Effector memory CD4-positive, alpha-beta T cell (primary cell): ENCODE results near the gene DNM1.
"Not testable (repeated sequence)": the region's sequence is repeated elsewhere in the genome, so short reads cannot be mapped to it uniquely, and the experiment has no call there.

Source experiments
- DNase-seq, 3 donors: peaks; one replicate each; pipeline ENCODE4 v3.0.0-alpha.2; 2020
- H3K27ac ChIP-seq: 2 replicates; pipeline ENCODE4 v1.7.0; 2013; ENCODE audit warnings: mild to moderate bottlenecking, low read length, moderate library complexity; ENCODE audit not compliant: insufficient read depth, poor library complexity, severe bottlenecking
- H3K27me3 ChIP-seq: replicated peaks from 2 replicates; pipeline ENCODE4 v1.7.0; 2013; ENCODE audit warnings: mild to moderate bottlenecking, low read length; ENCODE audit not compliant: insufficient read depth, control insufficient read depth, poor library complexity, severe bottlenecking
- H3K36me3 ChIP-seq: 2 replicates; pipeline ENCODE4 v1.7.0; 2013; ENCODE audit warnings: mild to moderate bottlenecking, low read length, moderate library complexity; ENCODE audit not compliant: control insufficient read depth, insufficient read depth
- H3K4me1 ChIP-seq: 2 replicates; pipeline ENCODE4 v1.7.0; 2013; ENCODE audit warnings: low read length, mild to moderate bottlenecking; ENCODE audit not compliant: control insufficient read depth, insufficient read depth, poor library complexity, severe bottlenecking
- H3K4me3 ChIP-seq: 2 replicates; pipeline ENCODE4 v1.7.0; 2013; ENCODE audit warnings: low read length, low read depth, mild to moderate bottlenecking; ENCODE audit not compliant: insufficient read depth, poor library complexity, severe bottlenecking
- H3K9me3 ChIP-seq: 2 replicates; pipeline ENCODE4 v1.7.0; 2013; ENCODE audit warnings: mild to moderate bottlenecking, low read length, moderate library complexity; ENCODE audit not compliant: control insufficient read depth

DNM1 gene

DNA sequence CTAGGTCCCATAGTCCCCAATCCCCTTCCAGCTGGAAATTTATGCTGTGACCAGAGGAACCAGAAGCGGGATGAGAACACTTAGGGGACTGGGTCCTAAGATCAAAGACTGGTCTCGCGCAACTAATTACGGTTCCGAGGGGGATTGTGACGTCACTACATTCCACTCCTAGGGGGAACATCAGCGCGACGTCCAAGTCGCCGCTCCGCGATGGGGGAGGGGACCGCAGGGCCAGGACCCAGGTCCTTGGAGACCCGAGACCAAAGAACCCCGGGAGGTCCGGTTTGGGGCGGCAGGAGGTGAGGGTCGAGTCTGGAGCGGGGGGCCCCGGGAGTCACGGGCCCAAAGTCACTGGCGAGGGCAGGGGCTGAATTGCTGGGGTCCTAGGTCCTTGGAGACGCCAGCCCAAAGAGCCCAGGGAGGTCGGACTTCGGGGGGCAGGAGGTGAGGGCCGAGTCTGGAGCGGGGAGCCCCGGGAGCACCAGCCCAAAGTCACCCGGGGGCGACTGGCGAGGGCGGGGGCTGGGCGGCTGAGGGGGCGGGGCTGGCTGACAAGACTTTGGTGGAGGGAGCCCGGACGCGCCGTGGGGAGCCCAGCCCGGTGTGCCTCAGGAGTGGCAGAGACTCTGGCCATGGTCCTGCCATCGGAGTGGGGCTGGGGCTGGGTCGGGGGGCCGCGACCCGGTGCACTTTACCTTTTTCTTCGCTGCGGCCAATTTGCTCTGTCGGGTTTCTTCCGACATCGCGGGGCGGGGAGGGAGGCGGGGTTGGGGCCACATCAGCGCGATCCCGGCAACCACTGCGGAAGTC is 72.2 kb downstream of the DNM1 start, which contains the start of gene GOLGA2:
GOLGA2 (minus strand) TSS at position 810 of the 810 bp plus-strand sequence; CDS start at position 779, 31 bp downstream.
- DNase-seq, result no peak
- Histone ChIP-seq H3K4me1 (peaks cover 17% of the 10 kb centered on the region), H3K9me3 (no peaks in the 10 kb centered on the region), H3K4me3 (peak within 1 kb of the TSS; percentile 90), H3K27me3 (no peaks in the 10 kb centered on the region), H3K27ac (peak within 1 kb of the TSS; percentile 83), H3K36me3 (no peaks in the 10 kb centered on the region)

DNA sequence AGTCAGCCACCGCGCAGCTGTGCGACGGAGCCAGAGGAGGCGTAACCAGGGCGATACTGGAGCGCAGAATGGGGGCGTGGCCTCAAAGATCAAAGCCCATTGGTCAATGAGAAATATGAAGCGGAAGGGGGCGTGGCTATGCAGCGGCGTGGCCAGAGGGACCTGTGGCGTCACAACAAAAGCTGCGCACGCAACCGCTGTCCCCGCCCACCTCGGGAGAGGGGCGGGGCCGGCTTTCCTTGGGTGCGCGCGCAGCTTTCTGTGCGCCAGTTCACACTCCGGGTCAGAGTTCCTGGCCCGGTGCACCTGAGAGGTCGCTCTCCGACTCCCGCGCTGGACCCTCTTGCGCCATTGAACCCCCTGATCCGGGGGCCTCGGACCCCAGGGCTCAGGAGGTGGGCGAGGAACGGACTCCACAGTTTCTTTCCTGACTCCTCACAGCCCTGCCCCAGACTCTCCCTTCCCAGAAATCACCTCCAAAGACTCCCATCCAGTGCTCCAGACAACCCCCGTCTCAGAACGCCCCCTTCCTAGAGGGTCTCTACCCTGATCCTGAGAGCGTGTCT is 72.9 kb downstream of the DNM1 start, which contains the start of gene SWI5:
SWI5 (plus strand) TSS at position 269 of the 566 bp plus-strand sequence.
- peaks cover 17% of the 10 kb centered on the region for H3K4me1 ChIP-seq
- H3K27ac ChIP-seq, result peak within 1 kb of the TSS; percentile 83
- peak within 1 kb of the TSS; percentile 90 for H3K4me3 ChIP-seq
- DNase-seq, result peak; percentile 99 to 100 (median 100)
- H3K27me3 ChIP-seq, result no peaks in the 10 kb centered on the region
- H3K36me3 ChIP-seq, result no peaks in the 10 kb centered on the region
- no peaks in the 10 kb centered on the region for H3K9me3 ChIP-seq

DNA sequence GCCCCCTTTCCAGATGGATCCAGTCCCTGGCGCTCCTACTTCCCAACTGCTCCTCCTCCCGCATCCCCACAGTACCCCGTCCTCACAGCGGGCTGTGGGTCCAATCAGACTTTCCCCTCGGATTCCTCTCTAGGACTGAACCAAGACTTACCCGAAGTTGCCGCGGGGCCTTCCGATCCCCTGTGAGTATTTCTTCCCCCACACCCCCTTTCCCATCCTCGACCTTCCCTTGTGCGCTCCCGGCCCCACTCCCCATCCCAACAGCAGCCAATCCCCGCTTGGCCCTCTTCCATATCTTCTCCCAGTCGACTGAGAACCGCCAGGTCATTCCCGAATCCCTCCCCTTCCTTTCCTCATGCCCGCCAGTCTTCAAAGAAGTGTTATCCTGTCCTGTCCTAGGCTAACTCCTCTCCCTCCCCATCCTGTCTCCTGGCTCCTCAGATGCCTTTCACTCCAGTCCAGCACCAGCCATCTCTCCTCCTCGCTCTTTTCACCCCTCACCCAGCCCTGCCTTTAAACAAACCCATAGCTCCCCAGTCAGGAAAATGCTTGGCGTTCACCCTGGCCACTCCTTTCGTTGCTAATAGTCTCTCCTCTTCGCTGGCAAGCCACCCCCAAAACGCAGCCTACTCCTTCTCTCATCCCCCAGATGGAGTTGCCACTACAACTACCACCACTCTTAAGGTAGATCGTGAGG is 73.5 kb downstream of the DNM1 start:
- Histone ChIP-seq H3K4me1 (peaks cover 17% of the 10 kb centered on the region), H3K36me3 (no peaks in the 10 kb centered on the region), H3K27me3 (no peaks in the 10 kb centered on the region), H3K27ac (peak overlapping the region; percentile 80), H3K9me3 (no peaks in the 10 kb centered on the region), H3K4me3 (peak overlapping the region; percentile 90)
- DNase-seq, result no peak

DNA sequence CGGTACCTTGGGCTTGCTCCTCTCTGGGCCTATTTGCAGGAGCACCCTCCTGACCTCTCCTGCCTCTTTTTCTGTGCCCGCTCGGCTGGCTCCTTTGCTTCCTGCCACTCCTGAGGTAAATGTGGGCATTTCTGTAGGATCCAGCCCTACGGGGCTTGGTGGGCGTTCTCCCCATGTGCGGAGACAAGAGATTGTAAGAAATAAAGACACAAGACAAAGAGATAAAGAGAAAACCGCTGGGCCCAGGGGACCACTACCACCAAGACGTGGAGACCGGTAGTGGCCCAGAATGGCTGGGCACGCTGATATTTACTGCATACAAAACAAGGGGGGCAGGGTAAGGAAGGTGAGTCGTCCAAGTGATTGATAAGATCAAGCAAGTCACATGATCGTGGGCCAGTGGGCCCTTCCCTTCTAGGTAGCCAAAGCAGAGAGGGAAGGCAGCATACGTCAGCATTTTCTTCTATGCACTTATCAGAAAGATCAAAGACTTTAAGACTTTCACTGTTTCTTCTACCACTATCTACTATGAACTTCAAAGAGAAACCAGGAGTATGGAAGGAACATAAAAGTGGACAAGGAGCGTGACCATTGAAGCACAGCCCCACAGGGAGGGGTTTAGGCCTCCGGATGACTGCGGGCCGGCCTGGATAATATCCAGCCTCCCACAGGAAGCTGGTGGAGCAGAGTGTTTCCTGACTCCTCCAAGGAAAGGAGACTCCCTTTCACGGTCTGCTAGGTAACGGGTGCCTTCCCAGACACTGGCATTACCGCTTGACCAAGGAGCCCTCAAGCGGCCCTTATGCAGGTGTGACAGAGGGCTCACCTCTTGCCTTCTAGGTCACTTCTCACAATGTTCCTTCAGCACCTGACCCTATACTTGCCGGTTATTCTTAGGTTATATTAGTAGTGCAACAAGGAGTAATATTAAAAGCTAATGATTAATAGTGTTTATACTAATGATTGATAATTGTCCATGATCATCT is 76.2 kb downstream of the DNM1 start:
- not testable (repeated sequence) for H3K9me3 ChIP-seq, H3K27me3 ChIP-seq, H3K4me3 ChIP-seq, H3K27ac ChIP-seq, H3K36me3 ChIP-seq, DNase-seq
- peaks cover 17% of the 10 kb centered on the region for H3K4me1 ChIP-seq

DNA sequence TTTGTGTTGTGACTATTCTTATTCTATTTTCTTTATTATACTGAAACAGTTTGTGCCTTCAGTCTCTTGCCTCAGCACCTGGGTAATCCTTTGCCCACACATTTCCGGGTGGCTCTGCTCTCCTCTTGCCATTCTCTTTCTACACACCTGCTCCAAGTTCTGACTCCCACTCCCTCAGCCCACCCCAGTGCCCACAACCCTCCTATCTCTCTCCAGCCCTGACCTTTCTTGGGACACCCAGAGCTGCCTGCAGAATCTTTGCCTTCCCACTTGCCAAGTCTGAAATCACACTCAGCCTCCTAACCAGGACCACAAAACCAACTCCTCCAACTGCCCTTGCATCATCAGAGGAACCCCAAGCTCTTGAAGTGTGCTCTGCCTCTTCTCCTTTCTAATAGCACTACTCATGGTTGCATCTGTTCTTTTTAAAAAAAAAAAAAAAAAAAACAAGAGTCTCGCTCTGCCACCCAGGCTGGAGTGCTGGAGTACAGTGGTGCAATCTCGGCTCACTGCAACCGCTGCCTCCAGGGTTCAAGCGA is 77.0 kb downstream of the DNM1 start:
- Histone ChIP-seq H3K36me3 (no peaks in the 10 kb centered on the region), H3K4me3 (no peak overlapping the region), H3K4me1 (peaks cover 13% of the 10 kb centered on the region), H3K9me3 (no peaks in the 10 kb centered on the region), H3K27me3 (no peaks in the 10 kb centered on the region), H3K27ac (no peak overlapping the region)
- no peak for DNase-seq

DNA sequence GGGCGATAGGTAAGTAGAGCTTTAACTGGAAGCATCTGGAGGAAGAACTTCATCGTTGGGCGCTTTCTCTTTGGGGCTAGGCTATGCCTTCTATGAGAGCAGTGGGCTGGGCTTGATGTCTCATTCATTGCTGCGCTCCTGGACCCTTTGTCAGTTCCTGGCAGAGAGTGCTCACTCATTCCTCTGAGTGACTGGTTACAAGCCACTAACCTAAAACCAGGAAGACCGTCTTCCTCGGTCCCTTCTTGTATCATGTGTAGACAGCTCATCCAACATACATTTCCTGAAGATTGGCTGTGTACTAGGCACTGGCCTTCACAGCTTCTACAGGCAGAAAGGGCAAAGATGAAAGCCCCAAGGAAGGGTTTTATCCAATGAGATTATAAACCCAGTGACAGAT is 79.3 kb downstream of the DNM1 start:
- no peak overlapping the region for H3K4me3 ChIP-seq
- no peak overlapping the region for H3K27ac ChIP-seq
- no peaks in the 10 kb centered on the region for H3K4me1 ChIP-seq
- peaks cover 15% of the 10 kb centered on the region for H3K36me3 ChIP-seq
- DNase-seq, result no peak
- no peaks in the 10 kb centered on the region for H3K9me3 ChIP-seq
- no peaks in the 10 kb centered on the region for H3K27me3 ChIP-seq

DNA sequence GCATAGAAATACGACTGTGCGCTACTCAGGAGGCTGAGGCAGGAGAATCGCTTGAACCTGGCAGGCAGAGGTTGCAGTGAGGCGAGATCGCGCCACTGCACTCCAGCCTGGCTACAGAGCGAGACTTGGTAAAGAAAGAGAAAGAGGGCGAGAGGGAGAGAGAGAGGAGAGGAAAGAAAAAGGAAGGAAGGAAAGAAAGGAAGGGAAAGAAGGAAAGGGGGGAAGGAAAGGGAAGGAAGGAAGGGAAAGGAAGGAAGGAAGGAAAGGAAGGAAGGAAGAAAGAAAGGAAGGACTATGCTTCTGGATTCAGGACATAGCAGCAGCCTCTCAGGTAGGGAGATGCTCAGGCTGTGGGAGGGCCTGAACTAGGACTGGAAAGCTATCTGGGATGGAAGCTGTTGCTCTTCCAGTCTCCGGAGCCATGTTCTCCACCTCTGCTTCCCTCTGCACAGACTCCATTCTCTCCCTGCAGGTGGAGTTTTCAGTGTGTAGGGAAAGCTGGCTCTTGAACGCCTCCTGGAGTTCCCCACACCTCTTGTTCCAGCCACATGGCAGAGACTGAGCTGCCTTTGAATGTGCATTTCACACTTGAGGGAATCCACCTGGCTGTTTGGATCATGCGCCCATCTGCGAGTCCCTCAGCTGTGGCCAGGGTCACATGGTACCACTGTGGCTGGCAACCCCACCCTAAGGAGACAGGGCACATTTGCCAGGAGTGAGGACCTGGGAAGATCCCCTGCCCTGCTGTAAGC is 82.0 kb downstream of the DNM1 start:
- Histone ChIP-seq H3K4me1 (no peaks in the 10 kb centered on the region), H3K4me3 (no peak overlapping the region), H3K9me3 (no peaks in the 10 kb centered on the region), H3K27ac (no peak overlapping the region), H3K27me3 (no peaks in the 10 kb centered on the region), H3K36me3 (peaks cover 20% of the 10 kb centered on the region)
- DNase-seq, result no peak

DNA sequence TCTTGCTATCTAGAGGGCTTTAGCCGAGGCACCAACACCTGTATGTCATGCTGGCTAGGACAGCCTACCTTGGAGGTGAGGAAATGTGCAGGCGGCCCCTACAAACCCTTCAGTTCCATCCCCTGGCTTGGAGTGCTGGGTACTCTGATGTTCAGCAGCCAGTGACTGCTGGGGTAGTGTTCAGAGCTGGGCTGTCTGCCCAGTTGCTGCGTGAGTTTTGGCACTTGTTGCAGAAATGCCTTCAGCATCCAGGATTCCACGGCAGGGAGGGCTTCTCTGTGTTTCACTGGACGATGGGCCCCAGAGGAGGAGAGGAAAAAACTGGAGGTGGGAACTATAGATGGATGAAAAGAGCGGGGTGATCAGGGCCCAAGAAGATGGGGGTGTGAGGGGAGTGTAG is 83.3 kb downstream of the DNM1 start:
- Histone ChIP-seq H3K4me1 (no peaks in the 10 kb centered on the region), H3K27me3 (no peaks in the 10 kb centered on the region), H3K36me3 (peaks cover 20% of the 10 kb centered on the region), H3K9me3 (no peaks in the 10 kb centered on the region), H3K27ac (no peak overlapping the region), H3K4me3 (no peak overlapping the region)
- no peak for DNase-seq
